Measurements from ENCODE around the gene ADAMTS3.

The ADAMTS3 gene

DNA sequence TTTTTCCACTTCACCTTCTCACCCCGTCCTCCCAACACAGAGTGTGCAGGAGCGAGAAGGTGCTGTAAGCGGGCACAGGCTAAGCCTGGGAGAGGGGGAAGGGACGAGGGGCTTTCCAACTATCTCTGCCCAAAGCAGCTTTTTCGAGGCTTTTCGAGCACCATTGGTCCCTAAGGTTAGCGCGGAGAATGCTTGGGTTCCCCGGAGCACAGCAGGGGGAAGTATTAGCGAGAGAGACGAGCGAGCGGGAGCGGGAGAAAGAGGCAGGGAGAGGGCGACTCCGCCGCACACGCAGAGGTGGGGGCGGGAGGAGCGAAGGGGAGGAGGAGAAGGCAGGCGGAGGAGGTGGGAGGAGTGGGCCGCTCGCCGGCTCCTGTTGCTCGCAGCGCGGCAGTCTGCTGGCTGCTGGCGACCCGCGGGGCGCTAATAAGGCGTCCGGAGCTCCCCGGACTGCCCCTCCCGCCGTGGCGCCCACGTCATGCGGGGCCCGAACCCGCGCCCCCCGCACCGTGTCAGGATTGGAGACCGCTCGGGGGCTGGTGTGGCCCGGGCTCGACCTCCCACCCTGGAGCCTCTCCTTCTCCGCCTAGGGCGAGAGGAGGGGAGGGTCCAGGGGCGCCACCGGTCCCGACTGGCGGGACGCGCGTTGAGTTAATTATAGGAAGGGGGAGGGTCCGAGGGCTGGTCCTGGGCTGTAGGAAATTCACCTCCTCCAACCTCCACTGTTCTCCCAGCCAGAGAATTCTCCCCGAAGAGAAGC is at the start of gene ADAMTS3:
TSS of gene ADAMTS3 (minus strand) at position 263 of the 760 bp plus-strand sequence. CDS start 459 bp downstream, outside the sequence.
- peak; percentile 89 for DNase-seq
- in situ Hi-C loops (cut with HindIII; ENCODE audit: low pct_ligation_motif_present, low pct_unique_long_range_greater_than_20kb, low sequenced_read_pairs), result no loop called here

DNA sequence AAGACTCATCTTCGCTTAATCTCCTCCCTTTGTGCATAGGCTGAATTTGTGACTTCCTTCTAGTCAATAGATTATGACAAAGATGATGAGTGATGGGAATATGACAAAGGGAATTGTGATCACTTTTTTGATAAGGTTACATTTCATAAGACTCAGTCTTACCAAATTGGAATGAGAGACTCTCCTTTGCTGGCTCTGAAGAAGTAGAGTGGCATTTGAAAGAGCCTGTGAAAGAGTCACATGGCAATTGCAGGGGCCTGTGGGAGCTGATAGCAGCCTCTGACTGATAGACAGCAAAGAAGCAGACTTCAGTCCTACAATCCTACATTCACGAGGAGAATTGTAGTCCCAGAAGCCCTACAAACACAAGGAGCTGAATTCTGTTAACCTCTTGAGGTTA is 44.9 kb upstream of the ADAMTS3 start:
- DNase-seq, result no peak
- in situ Hi-C loops (cut with HindIII; ENCODE audit: low pct_ligation_motif_present, low pct_unique_long_range_greater_than_20kb, low sequenced_read_pairs), result no loop called here

DNA sequence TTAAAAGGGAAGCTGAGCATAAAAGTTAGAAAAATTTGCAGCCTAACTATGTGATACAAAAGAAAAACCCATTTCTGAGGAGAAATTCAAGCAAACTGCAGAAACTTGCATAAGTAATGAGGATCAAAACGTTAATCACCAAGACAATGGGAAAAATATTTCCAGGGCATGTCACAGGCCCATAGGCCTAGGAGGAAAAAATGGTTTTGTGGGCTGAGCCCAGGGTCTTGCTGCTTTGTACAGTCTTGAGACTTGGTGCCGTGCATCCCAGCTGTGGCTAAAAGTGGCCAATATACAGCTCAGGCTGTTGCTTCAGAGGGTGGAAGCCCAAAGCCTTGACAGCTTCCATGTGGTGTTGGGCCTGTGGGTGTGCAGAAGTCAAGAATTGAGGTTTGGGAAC is 37.7 kb upstream of the ADAMTS3 start:
- in situ Hi-C loops (cut with HindIII; ENCODE audit: low pct_ligation_motif_present, low pct_unique_long_range_greater_than_20kb, low sequenced_read_pairs), result no loop called here
- DNase-seq, result no peak

DNA sequence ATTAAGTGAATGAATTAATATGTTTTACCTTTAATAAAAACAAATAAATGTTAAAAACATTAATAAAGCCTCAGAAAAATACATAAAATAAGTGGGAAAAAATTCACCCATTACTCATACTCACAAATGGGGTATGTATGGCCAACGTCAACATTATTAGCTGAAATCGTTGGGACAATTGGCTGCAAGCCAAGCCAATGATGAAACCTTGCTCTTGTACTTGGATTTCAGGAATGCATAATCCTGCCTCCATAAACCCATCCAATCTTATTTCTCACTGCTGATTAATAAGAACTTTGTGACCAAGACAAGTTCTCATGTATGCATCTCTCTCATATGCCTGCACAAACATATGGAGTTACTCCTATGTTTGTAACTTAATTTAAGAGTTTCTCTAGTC is 35.3 kb upstream of the ADAMTS3 start:
- in situ Hi-C loops (cut with HindIII; ENCODE audit: low pct_ligation_motif_present, low pct_unique_long_range_greater_than_20kb, low sequenced_read_pairs), result no loop called here
- DNase-seq, result no peak

DNA sequence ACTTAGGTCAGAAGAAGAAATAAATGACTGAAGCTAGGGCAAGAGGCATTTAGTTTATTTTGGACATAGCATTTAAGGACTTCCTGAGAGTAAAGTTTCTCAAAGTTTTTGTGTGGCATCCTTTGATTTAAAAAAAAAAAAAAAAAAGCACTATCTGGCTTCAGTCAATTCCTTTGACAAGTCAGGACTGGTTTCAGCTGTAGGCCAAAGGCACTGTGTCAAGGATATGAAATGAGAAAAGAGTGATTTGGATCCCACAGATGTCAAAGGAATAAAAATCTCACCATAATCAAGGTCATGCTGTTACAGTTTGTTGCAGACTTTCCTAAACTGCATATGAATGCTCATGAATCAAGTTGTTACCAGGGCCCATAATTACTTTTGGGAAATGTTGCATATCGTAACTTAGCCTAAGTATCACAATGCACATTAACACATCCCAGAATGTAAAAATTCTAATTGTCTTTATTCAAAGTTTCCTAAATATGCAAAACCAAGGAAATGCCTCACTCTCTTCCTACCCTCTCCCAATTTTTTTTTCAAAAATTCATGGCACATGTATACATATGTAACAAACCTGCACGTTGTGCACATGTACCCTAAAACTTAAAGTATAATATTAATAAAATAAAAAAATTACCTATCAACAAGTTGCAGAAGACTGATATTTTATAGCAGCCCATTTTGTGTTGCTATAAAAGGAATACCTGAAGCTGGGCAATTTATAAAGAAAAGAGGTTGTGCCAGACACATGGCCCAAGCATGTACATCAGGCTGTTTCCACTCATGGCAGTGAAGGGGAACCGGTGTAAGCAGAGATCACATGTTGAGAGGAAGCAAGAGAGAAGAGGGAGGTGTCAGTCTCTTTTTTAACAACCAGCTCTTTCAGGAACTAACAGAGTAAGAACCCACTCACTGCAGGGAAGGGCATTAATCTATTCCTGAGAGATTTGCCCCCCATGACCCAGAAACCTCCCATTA is 33.7 kb upstream of the ADAMTS3 start:
- in situ Hi-C loops (cut with HindIII; ENCODE audit: low pct_ligation_motif_present, low pct_unique_long_range_greater_than_20kb, low sequenced_read_pairs), result no loop called here
- DNase-seq, result no peak

DNA sequence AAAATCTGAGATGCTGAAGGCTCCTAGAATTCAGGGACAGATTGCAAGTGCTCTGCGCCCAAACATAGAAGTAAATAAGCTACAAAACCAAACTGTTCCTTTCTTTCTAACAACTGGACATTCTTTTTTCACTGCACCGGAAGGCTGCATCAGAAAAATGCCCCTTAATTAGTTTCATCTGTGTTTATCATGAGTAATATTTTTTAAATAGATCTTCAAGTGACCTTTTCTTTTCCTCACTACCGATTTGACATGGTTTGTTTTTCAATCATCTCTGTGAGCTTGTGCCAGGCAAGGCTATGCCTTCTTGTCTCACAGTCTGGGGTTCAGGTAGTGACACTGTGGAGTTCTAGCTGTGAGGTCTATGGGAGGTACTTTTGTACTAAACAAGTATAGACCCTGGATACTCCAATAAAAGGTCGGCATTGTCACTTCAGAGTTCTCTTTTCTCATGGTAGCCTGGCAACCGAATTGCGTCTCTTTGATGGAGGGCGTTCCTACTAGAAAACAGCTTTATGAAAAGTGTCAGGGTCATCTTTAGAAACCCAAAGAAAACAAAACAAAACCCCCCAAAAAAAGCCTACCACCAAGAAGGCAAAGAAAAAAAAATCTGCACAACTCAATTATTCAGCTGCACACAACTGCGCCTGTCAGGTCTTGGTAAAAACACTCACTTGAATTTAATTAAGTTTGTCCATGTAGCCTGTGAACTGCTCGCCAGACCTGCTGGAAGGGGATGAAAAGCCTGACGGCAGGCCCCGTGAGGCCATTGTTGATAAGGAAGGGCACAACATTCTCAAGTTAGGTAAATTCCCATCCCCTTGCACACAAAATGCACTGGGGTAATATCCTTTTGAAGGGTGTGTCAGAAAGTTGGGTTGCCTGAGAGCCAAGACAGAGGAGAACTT is 22.8 kb upstream of the ADAMTS3 start:
- in situ Hi-C loops (cut with HindIII; ENCODE audit: low pct_ligation_motif_present, low pct_unique_long_range_greater_than_20kb, low sequenced_read_pairs), result no loop called here

DNA sequence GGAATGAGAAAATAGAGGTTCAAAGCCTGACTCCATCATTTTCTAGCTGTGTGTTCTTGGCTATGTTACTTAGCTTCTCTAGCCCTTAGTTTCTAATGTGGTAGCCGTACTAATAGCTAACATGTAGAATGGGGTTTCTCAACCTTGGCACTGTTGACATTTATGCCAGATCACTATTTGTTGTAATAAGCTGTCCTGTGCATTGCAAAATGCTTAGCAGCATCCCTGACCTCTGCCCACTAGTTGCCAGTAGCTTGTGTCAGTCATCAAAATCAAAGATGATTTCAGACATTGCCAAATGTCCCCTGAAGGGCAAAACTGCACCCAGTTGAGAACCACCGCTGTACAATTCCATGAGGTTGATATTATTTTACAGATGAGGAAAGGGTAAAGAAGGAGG is 18.3 kb upstream of the ADAMTS3 start:
- in situ Hi-C loops (cut with HindIII; ENCODE audit: low pct_ligation_motif_present, low pct_unique_long_range_greater_than_20kb, low sequenced_read_pairs), result no loop called here
- DNase-seq, result no peak

More for the DNA sequence above, 22.8 kb upstream of the ADAMTS3 start:
- no peak for DNase-seq

DNA sequence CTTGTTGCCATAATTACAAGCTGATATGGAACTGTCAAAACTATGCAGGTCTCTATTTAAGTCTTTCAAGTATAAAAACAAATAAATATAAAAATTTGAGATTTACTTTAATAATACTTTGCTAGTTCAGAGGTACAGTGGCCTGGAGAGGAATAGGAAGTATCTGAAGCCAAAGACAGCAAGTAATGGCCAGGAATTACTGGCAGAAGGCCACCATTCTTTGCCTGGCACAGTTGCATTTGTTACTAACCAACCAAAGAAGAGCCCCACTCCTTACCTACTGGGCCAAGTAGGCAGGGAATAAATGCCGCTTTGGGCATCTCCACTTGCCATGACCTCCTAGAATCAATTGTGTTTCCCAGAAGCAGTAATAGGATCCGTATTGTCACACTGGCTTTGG is 13.8 kb upstream of the ADAMTS3 start:
- in situ Hi-C loops (cut with HindIII; ENCODE audit: low pct_ligation_motif_present, low pct_unique_long_range_greater_than_20kb, low sequenced_read_pairs), result no loop called here
- no peak for DNase-seq

DNA sequence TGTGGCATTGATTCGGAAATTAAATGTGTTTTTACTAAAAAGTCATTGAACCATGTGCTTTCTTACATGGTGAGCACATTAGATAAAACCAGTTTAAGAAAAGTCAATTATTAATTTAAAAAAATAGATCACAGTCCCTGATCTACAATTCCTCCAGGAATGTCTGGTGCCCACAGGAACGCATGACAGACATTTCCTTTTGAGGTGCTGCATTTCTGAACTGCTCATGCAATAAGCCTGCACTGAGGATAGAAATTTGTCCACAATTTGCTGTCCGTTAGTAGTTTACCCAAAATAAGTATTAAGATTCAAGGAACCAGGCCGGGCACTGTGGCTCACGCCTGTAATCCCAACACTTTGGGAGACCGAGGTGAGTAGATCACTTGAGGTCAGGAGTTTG is 8.2 kb upstream of the ADAMTS3 start:
- peak; percentile 96 for DNase-seq
- in situ Hi-C loops (cut with HindIII; ENCODE audit: low pct_ligation_motif_present, low pct_unique_long_range_greater_than_20kb, low sequenced_read_pairs), result no loop called here

DNA sequence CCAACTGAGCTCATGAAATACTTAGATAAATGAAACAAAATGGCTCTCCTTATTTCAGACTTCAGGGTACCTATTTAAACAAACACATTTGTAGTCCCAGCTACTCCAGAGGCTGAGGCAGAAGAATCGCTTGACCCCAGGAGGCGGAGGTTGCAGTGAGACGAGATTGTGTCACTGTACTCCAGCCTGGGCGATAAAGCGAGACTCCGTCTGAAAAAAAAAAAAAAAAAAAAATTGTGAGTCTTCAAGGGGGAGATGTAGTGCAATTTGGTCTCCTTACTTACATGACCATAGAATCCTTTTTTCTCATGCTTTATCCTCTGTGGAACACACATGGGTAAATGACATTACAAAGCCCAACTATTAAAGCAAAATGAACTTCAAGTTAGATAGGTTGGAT is 2.3 kb upstream of the ADAMTS3 start:
- in situ Hi-C loops (cut with HindIII; ENCODE audit: low pct_ligation_motif_present, low pct_unique_long_range_greater_than_20kb, low sequenced_read_pairs), result no loop called here
- DNase-seq, result no peak

DNA sequence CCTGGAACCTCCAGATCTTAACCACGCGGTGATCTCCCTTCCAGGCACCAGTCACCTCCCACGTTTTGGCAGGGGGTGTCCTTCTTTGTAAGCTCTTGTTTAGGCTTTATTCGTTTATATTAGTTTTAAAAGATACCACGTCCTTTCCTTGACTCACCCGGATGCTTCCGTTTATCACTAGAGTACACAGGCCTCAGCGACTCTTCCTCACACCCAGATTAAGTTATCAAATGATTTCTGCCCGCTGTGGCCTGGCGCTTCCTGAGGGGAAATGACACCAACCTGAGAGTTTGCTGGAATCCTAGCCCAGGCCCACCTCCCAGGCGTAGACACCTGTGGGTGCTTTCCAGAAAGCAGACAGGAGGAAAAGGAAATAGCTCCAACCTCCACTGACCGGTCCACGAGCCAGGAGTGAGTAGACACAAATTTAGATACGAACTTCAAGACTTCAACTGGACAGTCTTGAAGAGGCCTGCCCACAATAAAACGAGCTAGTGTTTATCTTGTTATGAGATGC is 756 bp upstream of the ADAMTS3 start:
- DNase-seq, result no peak
- in situ Hi-C loops (cut with HindIII; ENCODE audit: low pct_ligation_motif_present, low pct_unique_long_range_greater_than_20kb, low sequenced_read_pairs), result no loop called here

DNA sequence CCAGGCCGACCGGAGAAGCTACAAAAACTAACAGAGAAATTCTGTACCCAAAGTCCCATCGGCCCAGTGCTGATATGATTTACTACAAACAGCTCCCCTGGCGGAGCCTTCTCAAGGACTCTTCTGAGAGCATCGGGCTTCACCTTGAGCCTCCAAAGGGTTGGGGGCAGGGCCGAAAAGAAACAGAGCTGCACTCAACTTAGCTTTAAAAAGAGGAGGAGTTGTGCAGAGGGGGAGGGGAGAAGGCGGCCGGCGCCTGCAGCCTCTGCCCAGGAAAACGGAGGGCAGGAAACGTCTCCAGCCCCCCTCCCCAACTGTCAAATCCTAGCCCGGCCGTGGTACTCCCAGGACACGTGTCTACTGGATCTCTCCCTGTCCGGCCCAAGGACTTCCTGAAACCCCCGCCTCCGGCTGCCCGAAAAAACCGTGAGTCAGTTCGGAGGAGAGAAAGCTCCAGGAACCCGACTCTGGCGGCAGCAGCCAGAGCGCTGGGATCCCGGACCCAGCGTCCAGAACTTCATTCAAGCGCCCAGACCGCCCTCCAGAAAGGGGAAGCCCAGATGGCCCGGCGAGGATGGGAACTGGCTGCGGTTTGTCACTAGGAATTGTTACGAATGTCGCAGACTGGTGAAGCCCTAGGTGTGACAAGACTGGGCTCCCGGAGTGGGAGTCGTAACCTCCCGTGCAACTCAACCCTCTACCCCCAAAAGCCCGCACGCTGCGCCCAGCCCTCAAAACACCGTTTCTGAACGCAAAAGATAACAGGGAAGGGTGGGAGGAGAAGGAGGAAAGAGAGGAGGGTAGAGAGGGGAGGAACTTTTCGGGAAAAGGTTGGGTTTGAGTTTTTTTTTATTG is 973 bp downstream of the ADAMTS3 start:
- DNase-seq, result peak; percentile 95
- in situ Hi-C loops (cut with HindIII; ENCODE audit: low pct_ligation_motif_present, low pct_unique_long_range_greater_than_20kb, low sequenced_read_pairs), result no loop called here

DNA sequence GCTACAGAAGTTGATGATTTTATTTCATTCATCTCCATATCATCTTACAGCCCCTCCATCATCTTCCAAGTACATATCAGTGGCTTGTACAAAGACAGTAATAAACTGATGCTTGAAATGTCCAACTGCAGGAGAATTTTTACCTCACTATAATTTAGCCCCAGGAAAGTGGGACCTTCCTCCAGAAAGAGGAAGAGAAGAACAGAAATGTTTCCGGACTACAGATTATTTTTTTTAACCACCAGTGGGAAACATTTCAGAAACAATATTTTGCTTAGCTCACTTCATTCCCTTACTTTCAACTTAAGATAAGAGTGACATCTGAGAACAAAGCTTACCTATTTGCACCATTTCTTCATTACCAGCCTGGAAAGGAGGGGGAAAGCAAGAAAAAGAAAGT is 2.0 kb downstream of the ADAMTS3 start:
- in situ Hi-C loops (cut with HindIII; ENCODE audit: low pct_ligation_motif_present, low pct_unique_long_range_greater_than_20kb, low sequenced_read_pairs), result no loop called here
- DNase-seq, result no peak

DNA sequence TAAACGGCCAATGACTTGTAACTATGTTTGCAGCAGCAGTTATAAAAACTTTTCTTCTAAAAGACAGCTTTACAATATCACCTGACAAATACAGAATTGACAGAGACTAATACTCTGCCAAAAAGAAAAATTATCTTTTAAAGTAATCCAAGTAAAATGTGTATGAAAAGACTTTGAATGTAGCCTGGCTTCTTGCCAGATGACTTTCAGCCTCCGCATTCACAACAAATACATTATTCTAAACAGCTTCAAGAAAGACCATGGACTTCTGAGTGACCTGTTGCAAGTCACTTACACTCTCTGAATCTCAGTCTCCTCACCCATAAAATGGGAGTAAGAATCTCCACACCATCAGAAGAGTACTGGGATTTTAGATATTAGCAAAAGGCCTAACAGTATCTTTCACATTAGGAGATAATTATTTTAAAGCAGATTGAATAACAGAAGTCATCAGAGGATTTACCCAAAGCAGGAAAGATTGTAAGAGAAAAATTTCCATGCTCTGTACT is 2.5 kb downstream of the ADAMTS3 start:
- DNase-seq, result no peak
- in situ Hi-C loops (cut with HindIII; ENCODE audit: low pct_ligation_motif_present, low pct_unique_long_range_greater_than_20kb, low sequenced_read_pairs), result no loop called here

DNA sequence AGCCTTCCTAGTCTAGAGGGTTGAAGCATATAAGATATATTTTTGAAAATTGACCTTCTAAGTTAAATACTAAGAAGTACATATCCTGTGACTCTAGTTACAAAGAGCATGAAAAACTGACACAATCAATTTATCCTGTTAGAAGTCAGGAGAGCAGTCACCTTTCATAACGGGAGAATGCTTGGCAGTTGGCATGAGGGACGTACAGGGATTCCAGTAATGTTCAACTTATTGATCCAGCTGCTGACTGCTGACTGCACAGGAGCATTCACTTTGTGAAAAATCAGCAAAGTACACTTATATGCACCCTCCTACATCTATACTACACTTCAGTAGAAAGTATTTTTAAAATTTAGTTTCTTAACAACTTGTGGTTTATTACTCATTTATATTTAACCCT is 4.2 kb downstream of the ADAMTS3 start:
- no peak for DNase-seq
- in situ Hi-C loops (cut with HindIII; ENCODE audit: low pct_ligation_motif_present, low pct_unique_long_range_greater_than_20kb, low sequenced_read_pairs), result no loop called here

DNA sequence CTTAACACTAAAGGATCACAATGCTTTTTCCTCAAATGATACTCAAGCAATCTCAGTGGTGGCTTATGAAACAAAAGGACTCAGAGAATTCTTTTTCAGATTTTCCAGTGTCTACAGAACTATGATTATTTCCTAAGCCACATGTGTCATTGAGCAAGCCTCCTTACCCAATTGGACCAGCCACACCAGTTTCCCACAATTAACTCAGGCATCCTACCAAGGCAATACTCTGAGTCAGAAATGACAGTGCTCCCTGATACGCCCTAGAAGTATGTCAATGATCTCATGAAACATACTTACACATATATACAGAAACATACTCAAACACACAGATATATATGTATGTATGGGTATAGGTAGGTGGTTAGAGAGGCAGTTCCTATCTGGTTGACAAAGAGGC is 4.8 kb downstream of the ADAMTS3 start:
- DNase-seq, result peak; percentile 50
- in situ Hi-C loops (cut with HindIII; ENCODE audit: low pct_ligation_motif_present, low pct_unique_long_range_greater_than_20kb, low sequenced_read_pairs), result no loop called here

DNA sequence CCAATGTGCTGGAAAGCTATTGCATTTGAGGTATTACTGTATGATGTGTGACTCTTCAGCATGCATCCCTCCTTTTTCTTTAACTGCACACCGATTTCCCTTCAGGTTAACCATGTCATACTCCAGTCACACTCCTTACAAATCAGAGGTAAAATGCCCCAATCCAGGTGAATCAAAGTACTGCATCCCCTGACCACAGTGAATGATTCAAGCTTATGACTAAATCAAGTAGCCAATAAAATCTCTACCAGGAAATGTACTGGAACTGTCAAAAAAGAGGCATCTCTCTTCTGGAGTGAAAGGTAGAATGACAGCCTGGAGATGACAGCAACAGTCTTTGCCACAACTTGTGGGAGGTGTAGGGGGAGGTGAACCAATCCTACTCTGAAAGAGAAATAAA is 10.4 kb downstream of the ADAMTS3 start:
- in situ Hi-C loops (cut with HindIII; ENCODE audit: low pct_ligation_motif_present, low pct_unique_long_range_greater_than_20kb, low sequenced_read_pairs), result no loop called here
- no peak for DNase-seq

All from ACHN (cell line).